Spinal cord (tissue), 10 donors: ENCODE data around the gene C2. TPM values are rescaled to one million over a fixed set of nuclear protein-coding genes. Genes with fewer than 3 reads are reported as not detected.

Experiments used
- DNase-seq, 6 donors: peaks; one replicate each; pipeline versions ENCODE4 v3.0.0 to v3.0.0-alpha.2; 2013 to 2015; ENCODE audit warnings: low spot score in 6 of 6, low read depth in 4 of 6
- H3K27ac ChIP-seq: one replicate; pipeline ENCODE4 v1.5.1; 2013; ENCODE audit warnings: low read depth, low read length, control low read depth
- H3K27me3 ChIP-seq: one replicate; pipeline ENCODE4 v1.6.1; 2013; ENCODE audit warnings: low read length; ENCODE audit not compliant: control insufficient read depth, insufficient read depth
- H3K36me3 ChIP-seq: one replicate; pipeline ENCODE4 v1.6.1; 2013; ENCODE audit warnings: low read length; ENCODE audit not compliant: control insufficient read depth, insufficient read depth
- H3K4me1 ChIP-seq: one replicate; pipeline ENCODE4 v1.6.1; 2013; ENCODE audit warnings: low read length; ENCODE audit not compliant: control insufficient read depth, insufficient read depth
- H3K4me3 ChIP-seq: one replicate; pipeline ENCODE4 v1.5.1; 2013; ENCODE audit warnings: low read depth, low read length, control low read depth
- H3K9me3 ChIP-seq: one replicate; pipeline ENCODE4 v1.6.1; 2013; ENCODE audit warnings: low read length; ENCODE audit not compliant: control insufficient read depth, insufficient read depth
- WGBS: methylation state at CpG from one replicate; pipeline ENCODE4 v1.1.5; 2013; ENCODE audit warnings: missing lambda C conversion rate; ENCODE audit not compliant: insufficient coverage; 5-methylcytosine and 5-hydroxymethylcytosine counted together
- long read RNA-seq, 4 donors: transcript quantifications; one replicate each; lab custom pipeline, GENCODE V29; 2026
- polyA plus RNA-seq, 2 donors: library from polyadenylated mRNA; unstranded; fragments of 120-200 nt; gene quantifications; one replicate each; pipeline ENCODE4 v1.2.1, GENCODE V29; 2013; ENCODE audit not compliant: insufficient read length in 2 of 2
- total RNA-seq, 2 donors: library from RNA; depleted of rRNA in 1 of 2; stranded (reverse); fragments of 120-200 nt in 1 of 2; fragments of >200 nt in 1 of 2; gene quantifications; one replicate each; pipeline versions ENCODE4 v1.2.3 to v1.2.4, GENCODE V29; 2013 to 2014
- donor health status: healthy.

C2 gene
- total RNA-seq = 10 to 100 TPM in 1 of 2 donors, 1 to 10 TPM in 1; 8.4 to 23.1 TPM
- 10 to 100 TPM; 10.8 to 14.7 TPM for polyA plus RNA-seq
- long read RNA-seq, donor 1, partial matches to known transcripts = 54 of 56 reads
- long read RNA-seq, donor 1, other reads (novel, unspliced or antisense) = 0 of 56 reads
- long read RNA-seq, donor 2 = 0 reads
- long read RNA-seq, donor 3, partial matches to known transcripts = 16 of 18 reads
- long read RNA-seq, donor 3, other reads (novel, unspliced or antisense) = 0 of 18 reads
- long read RNA-seq, donor 4, partial matches to known transcripts = 7 of 7 reads
- long read RNA-seq, donor 4, other reads (novel, unspliced or antisense) = 0 of 7 reads

GRCh38 chr6:31927242-31927862 is at the start of gene C2:
Gene C2 (plus strand): TSS chr6:31927717. CDS start chr6:31927753, 36 bp downstream.
- DNase-seq = no peak
- 53% methylated on average over 3 of the region's 11 CpGs for WGBS
- Histone ChIP-seq H3K4me1 (no peaks in the 10 kb centered on the region), H3K27ac (no peak within 1 kb of the TSS), H3K27me3 (no peaks in the 10 kb centered on the region), H3K4me3 (no peak within 1 kb of the TSS), H3K9me3 (no peaks in the 10 kb centered on the region), H3K36me3 (no peaks in the 10 kb centered on the region)

GRCh38 chr6:31878222-31878621 is 49.3 kb upstream of the C2 start:
- no peaks in the 10 kb centered on the region for H3K9me3 ChIP-seq
- H3K4me1 ChIP-seq = no peaks in the 10 kb centered on the region
- peaks cover 44% of the 10 kb centered on the region for H3K36me3 ChIP-seq
- no peaks in the 10 kb centered on the region for H3K27me3 ChIP-seq
- no peak overlapping the region for H3K4me3 ChIP-seq
- no peak overlapping the region for H3K27ac ChIP-seq
- 61% methylated on average over 3 of the region's 3 CpGs for WGBS
- no peak for DNase-seq

- no peaks in the 10 kb centered on the region for H3K4me1 ChIP-seq
- H3K27ac ChIP-seq = no peak within 1 kb of the TSS
- no peaks in the 10 kb centered on the region for H3K27me3 ChIP-seq
- WGBS = 24% methylated on average over 12 of the region's 18 CpGs
- no peak within 1 kb of the TSS for H3K4me3 ChIP-seq
- no peaks in the 10 kb centered on the region for H3K9me3 ChIP-seq
- DNase-seq = no peak
- peaks cover 49% of the 10 kb centered on the region for H3K36me3 ChIP-seq
These were observed 48.8 kb upstream of the C2 start, which contains the start of gene SLC44A4 for GRCh38 chr6:31878726-31879125. Gene SLC44A4 (minus strand): TSS chr6:31878997. CDS start chr6:31878980, 17 bp downstream.

GRCh38 chr6:31879143-31879542 is 48.4 kb upstream of the C2 start:
- H3K27me3 ChIP-seq = no peaks in the 10 kb centered on the region
- DNase-seq = no peak
- no peaks in the 10 kb centered on the region for H3K4me1 ChIP-seq
- no peaks in the 10 kb centered on the region for H3K9me3 ChIP-seq
- H3K4me3 ChIP-seq = no peak overlapping the region
- H3K36me3 ChIP-seq = peaks cover 52% of the 10 kb centered on the region
- 70% methylated on average over 10 of the region's 13 CpGs for WGBS
- no peak overlapping the region for H3K27ac ChIP-seq

DNA sequence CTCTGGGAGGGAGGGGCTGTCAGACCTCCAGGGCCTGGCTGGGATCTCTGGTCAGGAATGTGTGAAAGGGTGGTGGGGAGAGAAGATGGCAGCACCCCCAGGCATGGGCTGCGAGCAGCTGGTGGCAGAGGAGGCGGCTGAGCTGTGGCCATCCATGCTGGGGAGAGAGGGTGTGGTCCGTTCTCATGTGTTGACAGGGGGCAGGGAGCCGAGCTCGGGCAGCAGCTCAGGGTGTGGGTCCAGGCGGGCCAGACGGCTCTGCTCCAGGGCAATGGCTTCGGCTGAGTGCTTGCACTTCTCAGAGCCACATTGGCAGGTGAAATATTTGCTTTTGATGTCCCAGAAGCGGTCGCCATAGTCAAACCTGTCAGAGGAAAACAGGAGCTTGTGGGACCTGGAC is 47.6 kb upstream of the C2 start:
- H3K27ac ChIP-seq = no peak overlapping the region
- no peak for DNase-seq
- no peak overlapping the region for H3K4me3 ChIP-seq
- 83% methylated on average over 10 of the region's 10 CpGs for WGBS
- no peaks in the 10 kb centered on the region for H3K9me3 ChIP-seq
- H3K27me3 ChIP-seq = no peaks in the 10 kb centered on the region
- no peaks in the 10 kb centered on the region for H3K4me1 ChIP-seq
- peaks cover 60% of the 10 kb centered on the region for H3K36me3 ChIP-seq

- DNase-seq = no peak
- Histone ChIP-seq H3K4me3 (no peak overlapping the region), H3K9me3 (no peaks in the 10 kb centered on the region), H3K36me3 (peaks cover 67% of the 10 kb centered on the region), H3K4me1 (no peaks in the 10 kb centered on the region), H3K27me3 (no peaks in the 10 kb centered on the region), H3K27ac (no peak overlapping the region)
- WGBS = 100% methylated on average over 1 of the region's 10 CpGs
These were observed 46.9 kb upstream of the C2 start for GRCh38 chr6:31880616-31881015.

DNA sequence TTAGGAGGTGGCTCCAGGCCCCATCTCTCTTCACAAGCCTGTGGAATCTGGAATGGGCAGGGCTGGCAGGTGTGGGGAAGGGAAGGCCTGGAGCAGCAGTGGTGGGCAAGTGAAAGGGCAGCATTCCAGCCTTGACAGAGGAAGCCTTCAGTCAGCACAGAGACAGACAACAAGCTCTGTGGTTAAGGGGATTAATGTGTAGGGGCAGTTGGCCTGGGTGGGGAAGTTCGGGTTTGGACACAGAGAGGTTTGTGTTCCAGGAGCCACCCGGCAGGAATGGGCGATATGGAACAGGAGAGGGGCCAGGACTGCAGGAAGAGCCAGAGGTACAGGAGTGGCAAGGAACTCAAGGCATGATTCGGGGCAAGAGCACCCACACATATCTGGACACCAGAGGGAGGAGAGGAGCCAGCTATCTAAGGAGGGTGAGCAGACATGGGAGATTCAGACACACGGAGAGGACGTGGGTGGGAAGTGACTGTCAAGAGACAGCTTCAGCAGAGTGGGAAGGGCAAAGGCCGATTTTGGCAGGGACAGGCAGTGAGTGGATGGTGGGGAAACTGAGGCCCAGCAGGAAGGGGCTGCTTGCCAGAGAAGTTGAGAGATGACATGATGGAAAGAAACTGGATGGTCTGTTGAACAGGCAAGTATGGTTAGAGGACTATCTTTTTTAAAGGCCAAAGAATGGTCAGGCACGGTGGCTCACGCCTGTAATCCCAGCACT is 46.2 kb upstream of the C2 start:
- H3K36me3 ChIP-seq = peaks cover 73% of the 10 kb centered on the region
- DNase-seq = no peak
- 90% methylated on average over 7 of the region's 9 CpGs for WGBS

DNA sequence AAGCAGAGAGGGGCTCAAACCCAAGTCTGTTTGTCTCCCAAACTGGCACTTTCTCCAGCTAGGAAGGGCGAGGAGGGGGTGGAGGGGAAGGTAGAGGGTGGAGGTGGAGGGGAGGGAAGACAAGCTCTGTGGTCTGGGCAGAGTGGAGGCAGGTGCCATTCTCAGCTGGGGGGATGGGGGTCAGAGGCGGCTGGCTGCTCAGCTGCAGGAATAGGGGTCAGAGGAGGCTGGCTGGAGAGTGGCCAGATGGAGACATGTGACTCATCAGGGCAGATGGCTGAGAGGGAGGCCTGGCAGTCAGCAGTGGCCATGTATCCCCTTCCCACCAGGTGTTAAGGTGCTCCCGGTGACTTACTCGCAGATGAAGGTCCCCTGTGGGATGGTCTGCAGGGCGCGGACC is 45.2 kb upstream of the C2 start:
- Histone ChIP-seq H3K27me3 (no peaks in the 10 kb centered on the region), H3K4me1 (no peaks in the 10 kb centered on the region), H3K9me3 (no peaks in the 10 kb centered on the region), H3K4me3 (no peak overlapping the region), H3K36me3 (peaks cover 84% of the 10 kb centered on the region), H3K27ac (no peak overlapping the region)
- no peak for DNase-seq
- WGBS = 74% methylated on average over 6 of the region's 6 CpGs

More for the DNA sequence above, 46.2 kb upstream of the C2 start:
- Histone ChIP-seq H3K4me1 (no peaks in the 10 kb centered on the region), H3K4me3 (no peak overlapping the region), H3K9me3 (no peaks in the 10 kb centered on the region), H3K27me3 (no peaks in the 10 kb centered on the region), H3K27ac (no peak overlapping the region)

- 95% methylated on average over 12 of the region's 12 CpGs for WGBS
- H3K36me3 ChIP-seq = peaks cover 95% of the 10 kb centered on the region
These were observed 43.8 kb upstream of the C2 start for GRCh38 chr6:31883676-31884075.

More at GRCh38 chr6:31883676-31884075, 43.8 kb upstream of the C2 start:
- Histone ChIP-seq H3K27me3 (no peaks in the 10 kb centered on the region), H3K27ac (no peak overlapping the region), H3K9me3 (no peaks in the 10 kb centered on the region), H3K4me3 (no peak overlapping the region), H3K4me1 (no peaks in the 10 kb centered on the region)
- no peak for DNase-seq
